Suppressor macrophage (primary cell): ENCODE measurements around the gene ERCC2.
"Not testable (repeated sequence)": the region's sequence is repeated elsewhere in the genome, so short reads cannot be mapped to it uniquely, and the experiment has no call there.

Experiments used
- DNase-seq, 4 experiments: peaks; one replicate each; pipeline ENCODE4 v3.0.0-alpha.2; 2020 to 2022

Gene ERCC2

GRCh38 chr19:45331411-45331810, 39.0 kb downstream of the ERCC2 start:
- DNase-seq: peak in 1 of 4 experiments; percentile 0

- DNase-seq: no peak
Observed at GRCh38 chr19:45327404-45328143, 42.8 kb downstream of the ERCC2 start.

- DNase-seq: no peak
Observed at GRCh38 chr19:45324349-45324907, 45.9 kb downstream of the ERCC2 start.

GRCh38 chr19:45323671-45324081, 46.7 kb downstream of the ERCC2 start:
- peak in 2 of 4 experiments; percentile 26 to 37 for DNase-seq

- no peak for DNase-seq
Observed at GRCh38 chr19:45322744-45323281, 47.6 kb downstream of the ERCC2 start, which contains the start of gene CKM. CKM (minus strand) TSS chr19:45322875; CDS start chr19:45319713, 3,162 bp downstream.

- no peak for DNase-seq
Observed at GRCh38 chr19:45322311-45322710, 48.1 kb downstream of the ERCC2 start.

- DNase-seq: no peak
Observed at GRCh38 chr19:45321848-45322247, 48.5 kb downstream of the ERCC2 start.

GRCh38 chr19:45320997-45321775, 49.2 kb downstream of the ERCC2 start:
- no peak for DNase-seq

GRCh38 chr19:45315304-45315703, 55.1 kb downstream of the ERCC2 start:
- DNase-seq: no peak

GRCh38 chr19:45314708-45315245, 55.6 kb downstream of the ERCC2 start:
- DNase-seq: no peak

- DNase-seq: not testable (repeated sequence)
Observed at GRCh38 chr19:45312285-45312684, 58.1 kb downstream of the ERCC2 start.

GRCh38 chr19:45311621-45312020, 58.8 kb downstream of the ERCC2 start:
- DNase-seq: peak; percentile 60 to 73 (median 66)

GRCh38 chr19:45309322-45309721, 61.1 kb downstream of the ERCC2 start:
- DNase-seq: not testable (repeated sequence)

- DNase-seq: no peak
Observed at GRCh38 chr19:45307361-45307760, 63.0 kb downstream of the ERCC2 start.

GRCh38 chr19:45306518-45307027, 63.8 kb downstream of the ERCC2 start:
- DNase-seq: no peak

- no peak for DNase-seq
Observed at GRCh38 chr19:45306040-45306439, 64.3 kb downstream of the ERCC2 start.

GRCh38 chr19:45305421-45305820, 65.0 kb downstream of the ERCC2 start:
- DNase-seq: no peak

- DNase-seq: no peak
Observed at GRCh38 chr19:45305007-45305406, 65.4 kb downstream of the ERCC2 start.

- DNase-seq: no peak
Observed at GRCh38 chr19:45304141-45304926, 66.0 kb downstream of the ERCC2 start.

- no peak for DNase-seq
Observed at GRCh38 chr19:45303269-45304060, 66.9 kb downstream of the ERCC2 start.

GRCh38 chr19:45302416-45302815, 68.0 kb downstream of the ERCC2 start:
- no peak for DNase-seq
